AG09309 (cell line): Measurements from ENCODE around the gene SNAPC4.

Experiments used
- DNase-seq: peaks from one replicate; pipeline ENCODE4 v3.0.0-alpha.2; 2010; ENCODE audit warnings: low read depth
- H3K4me3 ChIP-seq: 2 replicates; pipeline ENCODE4 v1.5.1; 2011; ENCODE audit warnings: mild to moderate bottlenecking, low read depth, low read length, moderate library complexity; ENCODE audit not compliant: control insufficient read depth
- CTCF ChIP-seq: IDR thresholded peaks from 2 replicates; pipeline ENCODE4 v1.5.1; 2011; ENCODE audit warnings: mild to moderate bottlenecking, low read depth, low read length, inconsistent platforms; ENCODE audit not compliant: insufficient read depth, control insufficient read depth; ENCODE audit errors: missing control alignments

Gene SNAPC4

GRCh38 chr9:136378170-136379002 is 21.6 kb downstream of the SNAPC4 start:
- no peak for DNase-seq
- no peak for TF ChIP-seq CTCF
- no peak overlapping the region for H3K4me3 ChIP-seq

- no peak overlapping the region for H3K4me3 ChIP-seq
- DNase-seq: no peak
- TF ChIP-seq CTCF: no peak
Observed at GRCh38 chr9:136377341-136378169, 22.4 kb downstream of the SNAPC4 start.

- no peak overlapping the region for H3K4me3 ChIP-seq
- TF ChIP-seq CTCF: no peak
- no peak for DNase-seq
Observed at GRCh38 chr9:136376457-136376856, 23.5 kb downstream of the SNAPC4 start.

- no peak for TF ChIP-seq CTCF
- DNase-seq: no peak
- H3K4me3 ChIP-seq: no peak overlapping the region
Observed at GRCh38 chr9:136375096-136375495, 24.9 kb downstream of the SNAPC4 start.

- TF ChIP-seq CTCF: no peak
- no peak overlapping the region for H3K4me3 ChIP-seq
- DNase-seq: no peak
Observed at GRCh38 chr9:136374183-136374575, 25.8 kb downstream of the SNAPC4 start.

GRCh38 chr9:136373300-136374182 is 26.4 kb downstream of the SNAPC4 start, which contains the start of gene CARD9:
Gene CARD9 (minus strand): TSS chr9:136373669. CDS start chr9:136372078, 1,591 bp downstream.
- TF ChIP-seq CTCF: no peak
- H3K4me3 ChIP-seq: no peak within 1 kb of the TSS
- DNase-seq: no peak
